SK-N-SH treated with all-trans-retinoic acid at 6 μM for 48 hours (cell line): ENCODE results near the gene ACVR1B.

Experiments used
- ATAC-seq: fragments of 200-7000 bp; cut with Tn5 transposase; 3 replicates; pipeline ENCODE4 v1.9.1; 2020; ENCODE audit warnings: mild to moderate bottlenecking, moderate library complexity
- ARNTL ChIP-seq: fragments of 450-650 bp; formaldehyde crosslinking; IDR thresholded peaks from 2 replicates; pipeline ENCODE4 v1.5.0; 2020; ENCODE audit warnings: low read depth, mild to moderate bottlenecking, moderate library complexity, borderline replicate concordance
- BACH2 ChIP-seq: fragments of 250-450 bp; sonication (Bioruptor Pico); IDR thresholded peaks from 2 replicates; pipeline ENCODE4 v1.9.0; 2021; ENCODE audit warnings: mild to moderate bottlenecking, borderline replicate concordance
- CSDC2 ChIP-seq: fragments of 250-450 bp; sonication (Bioruptor Pico); IDR thresholded peaks from 2 replicates; pipeline ENCODE4 v1.5.0; 2020; ENCODE audit warnings: mild to moderate bottlenecking, moderate library complexity
- ESRRG ChIP-seq: fragments of 250-450 bp; sonication (Bioruptor Pico); IDR thresholded peaks from 2 replicates; pipeline ENCODE4 v1.6.1; 2021; ENCODE audit warnings: mild to moderate bottlenecking
- GLIS3 ChIP-seq: fragments of 250-450 bp; sonication (Bioruptor Pico); IDR thresholded peaks from 2 replicates; pipeline ENCODE4 v1.5.0; 2020; ENCODE audit warnings: mild to moderate bottlenecking, moderate library complexity
- ISL1 ChIP-seq: fragments of 250-450 bp; sonication (Bioruptor Pico); IDR thresholded peaks from 2 replicates; pipeline ENCODE4 v2.1.2; 2022; ENCODE audit warnings: mild to moderate bottlenecking, moderate library complexity
- OSR1 ChIP-seq: fragments of 250-450 bp; sonication (Bioruptor Pico); IDR thresholded peaks from 2 replicates; pipeline ENCODE4 v1.8.0; 2022; ENCODE audit warnings: moderate library complexity, mild to moderate bottlenecking, inconsistent platforms
- PPARA ChIP-seq: fragments of 250-450 bp; sonication (Bioruptor Pico); IDR thresholded peaks from 2 replicates; pipeline ENCODE4 v1.5.0; 2020; ENCODE audit warnings: mild to moderate bottlenecking, borderline replicate concordance
- RARB ChIP-seq: fragments of 250-450 bp; sonication (Bioruptor Pico); IDR thresholded peaks from 2 replicates; pipeline ENCODE4 v1.8.0; 2021; ENCODE audit warnings: mild to moderate bottlenecking, moderate library complexity
- SNAI2 ChIP-seq: fragments of 250-450 bp; sonication (Bioruptor Pico); IDR thresholded peaks from 2 replicates; pipeline ENCODE4 v1.5.0; 2020; ENCODE audit warnings: mild to moderate bottlenecking, moderate library complexity
- TCF4 ChIP-seq: fragments of 250-450 bp; sonication (Bioruptor Pico); IDR thresholded peaks from 2 replicates; pipeline ENCODE4 v1.8.0; 2021; ENCODE audit warnings: mild to moderate bottlenecking, moderate library complexity, borderline replicate concordance
- TOX ChIP-seq: fragments of 250-450 bp; sonication (Bioruptor Pico); IDR thresholded peaks from 2 replicates; pipeline ENCODE4 v1.8.0; 2021; ENCODE audit warnings: mild to moderate bottlenecking, moderate library complexity, borderline replicate concordance
- ZC3H10 ChIP-seq: fragments of 250-450 bp; sonication (Bioruptor Pico); IDR thresholded peaks from 2 replicates; pipeline ENCODE4 v1.5.1; 2021; ENCODE audit warnings: mild to moderate bottlenecking, moderate library complexity
- ZFP3 ChIP-seq: fragments of 250-450 bp; sonication (Bioruptor Pico); IDR thresholded peaks from 2 replicates; pipeline ENCODE4 v1.5.0; 2020; ENCODE audit warnings: mild to moderate bottlenecking, moderate library complexity
- ZFP30 ChIP-seq: fragments of 450-650 bp; formaldehyde crosslinking; IDR thresholded peaks from 2 replicates; pipeline ENCODE4 v1.5.0; 2022; ENCODE audit warnings: mild to moderate bottlenecking, moderate library complexity
- ZNF565 ChIP-seq: fragments of 450-650 bp; formaldehyde crosslinking; conservative IDR thresholded peaks from 2 replicates; pipeline ENCODE4 v1.5.0; 2020; ENCODE audit warnings: low read depth, mild to moderate bottlenecking, moderate library complexity
- ZNF70 ChIP-seq: fragments of 450-650 bp; formaldehyde crosslinking; IDR thresholded peaks from 2 replicates; pipeline ENCODE4 v1.5.0; 2020; ENCODE audit warnings: mild to moderate bottlenecking, moderate library complexity
- ZNF8 ChIP-seq: fragments of 450-650 bp; formaldehyde crosslinking; IDR thresholded peaks from 2 replicates; pipeline ENCODE4 v1.5.0; 2020; ENCODE audit warnings: mild to moderate bottlenecking, moderate library complexity
- TF ChIP-seq, protein P1 (sequence below): fragments of 250-450 bp; sonication (Bioruptor Pico); IDR thresholded peaks from 2 replicates; pipeline ENCODE4 v1.5.1; 2020; ENCODE audit warnings: low read depth, mild to moderate bottlenecking, moderate library complexity
- TF ChIP-seq, protein P2 (sequence below): fragments of 250-450 bp; sonication (Bioruptor Pico); IDR thresholded peaks from 2 replicates; pipeline ENCODE4 v1.5.1; 2021; ENCODE audit warnings: mild to moderate bottlenecking, moderate library complexity
- TF ChIP-seq, protein P3 (sequence below): fragments of 250-450 bp; sonication (Bioruptor Pico); IDR thresholded peaks from 2 replicates; pipeline ENCODE4 v1.8.0; 2021; ENCODE audit warnings: low read depth, mild to moderate bottlenecking, moderate library complexity, borderline replicate concordance
- TF ChIP-seq, protein P4 (sequence below): fragments of 250-450 bp; sonication (Bioruptor Pico); IDR thresholded peaks from 2 replicates; pipeline ENCODE4 v1.8.0; 2020; ENCODE audit warnings: mild to moderate bottlenecking, moderate library complexity, borderline replicate concordance

ACVR1B gene

DNA sequence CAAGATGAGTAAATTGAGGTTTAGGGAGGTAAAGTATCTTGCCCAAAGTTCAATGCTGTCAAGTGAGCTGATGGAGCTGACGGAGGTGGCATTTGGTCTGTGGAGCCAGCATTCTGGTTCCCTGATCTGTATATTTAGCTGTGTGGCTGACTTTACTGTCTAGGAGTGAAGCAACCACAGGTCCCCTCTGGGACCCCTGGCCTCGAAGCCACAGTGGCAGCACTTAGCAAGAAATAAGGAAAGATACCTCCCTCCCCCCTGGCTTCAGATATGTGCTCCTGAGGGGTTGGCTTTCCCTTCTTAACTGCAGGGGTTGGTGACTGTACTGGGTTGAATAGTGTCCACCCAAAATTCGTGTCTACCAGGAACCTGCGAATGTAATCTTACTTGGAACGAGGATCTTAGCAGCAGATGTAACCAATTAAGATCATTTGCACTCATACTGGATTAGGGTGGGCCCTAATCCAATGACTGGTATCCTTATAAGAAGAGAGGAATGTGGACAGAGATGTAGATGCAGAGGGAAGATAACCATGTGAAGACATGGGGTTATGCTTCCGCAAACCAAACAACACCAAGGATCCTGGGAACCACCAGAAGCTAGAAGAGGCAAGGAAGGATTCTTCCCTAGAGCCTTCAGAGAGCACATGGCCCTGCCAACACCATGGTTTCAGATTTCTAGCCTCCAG lies 2.0 kb upstream of the ACVR1B start:
- no peak for ATAC-seq
- TF ChIP-seq ESRRG (no peak), SNAI2 (CRISPR knock-in tag) (no peak), RARB (CRISPR knock-in tag) (no peak), ZNF8 (CRISPR knock-in tag) (no peak), ZNF70 (CRISPR knock-in tag) (no peak), PPARA (CRISPR knock-in tag) (no peak), ZNF565 (CRISPR knock-in tag) (no peak), TCF4 (CRISPR knock-in tag) (no peak), ZFP3 (CRISPR knock-in tag) (no peak), BACH2 (no peak), ISL1 (CRISPR knock-in tag) (no peak)
- TF ChIP-seq, protein P1, sequence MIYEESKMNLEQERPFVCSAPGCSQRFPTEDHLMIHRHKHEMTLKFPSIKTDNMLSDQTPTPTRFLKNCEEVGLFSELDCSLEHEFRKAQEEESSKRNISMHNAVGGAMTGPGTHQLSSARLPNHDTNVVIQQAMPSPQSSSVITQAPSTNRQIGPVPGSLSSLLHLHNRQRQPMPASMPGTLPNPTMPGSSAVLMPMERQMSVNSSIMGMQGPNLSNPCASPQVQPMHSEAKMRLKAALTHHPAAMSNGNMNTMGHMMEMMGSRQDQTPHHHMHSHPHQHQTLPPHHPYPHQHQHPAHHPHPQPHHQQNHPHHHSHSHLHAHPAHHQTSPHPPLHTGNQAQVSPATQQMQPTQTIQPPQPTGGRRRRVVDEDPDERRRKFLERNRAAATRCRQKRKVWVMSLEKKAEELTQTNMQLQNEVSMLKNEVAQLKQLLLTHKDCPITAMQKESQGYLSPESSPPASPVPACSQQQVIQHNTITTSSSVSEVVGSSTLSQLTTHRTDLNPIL (CRISPR knock-in tag): no peak

DNA sequence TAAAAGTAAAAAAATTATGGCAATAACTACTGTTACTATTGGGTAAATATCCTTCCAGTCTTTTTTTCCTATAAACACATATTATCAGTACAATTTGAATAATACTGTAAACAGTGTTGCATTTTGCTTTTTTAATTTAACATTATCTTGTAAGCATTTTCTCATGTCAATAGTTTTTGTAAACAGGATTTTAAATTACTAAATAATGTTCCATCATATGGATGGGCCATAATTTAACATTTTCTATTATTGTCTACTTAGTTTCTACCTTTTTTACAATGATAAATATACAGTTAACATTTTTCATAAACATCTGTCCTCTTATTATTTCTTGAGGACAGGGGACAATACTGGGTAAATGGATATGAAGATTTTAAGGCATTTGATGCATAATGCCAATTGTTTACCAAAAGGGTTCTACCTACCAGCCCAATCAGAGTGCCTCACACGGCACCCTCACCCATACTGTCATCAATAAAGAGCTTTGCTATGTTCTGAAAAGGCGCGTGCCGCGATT lies 759 bp upstream of the ACVR1B start:
- TF ChIP-seq TCF4 (CRISPR knock-in tag): no peak
- no peak for TF ChIP-seq BACH2
- no peak for ATAC-seq

DNA sequence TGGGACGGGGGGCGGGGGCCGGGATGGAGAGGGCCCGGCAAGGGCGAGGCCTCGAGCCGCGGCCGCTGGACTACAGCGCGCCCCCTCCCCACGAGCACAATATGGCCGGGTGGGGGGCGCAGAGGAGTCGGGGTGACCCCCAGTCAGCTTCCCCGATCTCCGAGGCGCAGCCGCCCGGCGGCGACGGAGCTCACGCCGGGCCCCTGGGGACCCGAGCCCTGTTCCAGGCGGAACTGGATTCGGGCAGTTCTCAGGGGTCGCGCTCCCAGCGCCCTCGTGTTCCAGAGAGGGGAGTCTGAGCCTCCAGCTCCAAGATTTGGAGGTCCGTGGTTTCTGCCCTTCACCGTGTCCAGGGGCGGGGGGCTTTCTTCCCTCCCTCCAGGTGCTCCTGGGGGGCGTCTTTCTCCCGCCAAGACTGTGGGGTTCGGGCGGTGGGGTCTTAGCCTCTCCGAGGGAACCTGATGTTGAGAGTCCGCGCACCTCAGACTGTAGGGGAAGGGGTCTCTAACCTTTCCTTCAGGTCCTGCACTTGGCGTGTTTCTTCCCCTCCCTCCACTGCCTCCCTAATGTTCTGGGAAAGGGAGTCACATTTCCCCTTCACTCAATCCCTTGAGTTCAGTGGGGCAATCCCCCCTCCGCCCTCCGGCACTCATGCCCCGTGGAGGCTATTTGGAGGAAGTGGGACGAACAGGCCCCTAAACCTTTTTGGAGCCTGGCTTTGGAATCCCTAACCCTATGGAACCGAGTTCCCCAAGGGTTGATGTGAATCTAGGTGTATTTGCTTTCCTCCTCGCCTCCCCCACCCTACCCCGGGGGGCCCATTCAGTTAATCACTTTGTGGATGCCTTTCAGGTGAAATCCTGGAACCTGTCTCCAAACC lies 584 bp downstream of the ACVR1B start:
- TF ChIP-seq GLIS3 (CRISPR knock-in tag): no peak
- TF ChIP-seq ZC3H10 (CRISPR knock-in tag): no peak
- TF ChIP-seq ESRRG: no peak
- no peak for TF ChIP-seq OSR1 (CRISPR knock-in tag)
- TF ChIP-seq ZNF8 (CRISPR knock-in tag): no peak
- TF ChIP-seq, protein P2, sequence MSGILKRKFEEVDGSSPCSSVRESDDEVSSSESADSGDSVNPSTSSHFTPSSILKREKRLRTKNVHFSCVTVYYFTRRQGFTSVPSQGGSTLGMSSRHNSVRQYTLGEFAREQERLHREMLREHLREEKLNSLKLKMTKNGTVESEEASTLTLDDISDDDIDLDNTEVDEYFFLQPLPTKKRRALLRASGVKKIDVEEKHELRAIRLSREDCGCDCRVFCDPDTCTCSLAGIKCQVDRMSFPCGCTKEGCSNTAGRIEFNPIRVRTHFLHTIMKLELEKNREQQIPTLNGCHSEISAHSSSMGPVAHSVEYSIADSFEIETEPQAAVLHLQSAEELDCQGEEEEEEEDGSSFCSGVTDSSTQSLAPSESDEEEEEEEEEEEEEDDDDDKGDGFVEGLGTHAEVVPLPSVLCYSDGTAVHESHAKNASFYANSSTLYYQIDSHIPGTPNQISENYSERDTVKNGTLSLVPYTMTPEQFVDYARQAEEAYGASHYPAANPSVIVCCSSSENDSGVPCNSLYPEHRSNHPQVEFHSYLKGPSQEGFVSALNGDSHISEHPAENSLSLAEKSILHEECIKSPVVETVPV (CRISPR knock-in tag): no peak
- no peak for TF ChIP-seq ZFP30 (CRISPR knock-in tag)
- peak; percentile 24 for ATAC-seq

DNA sequence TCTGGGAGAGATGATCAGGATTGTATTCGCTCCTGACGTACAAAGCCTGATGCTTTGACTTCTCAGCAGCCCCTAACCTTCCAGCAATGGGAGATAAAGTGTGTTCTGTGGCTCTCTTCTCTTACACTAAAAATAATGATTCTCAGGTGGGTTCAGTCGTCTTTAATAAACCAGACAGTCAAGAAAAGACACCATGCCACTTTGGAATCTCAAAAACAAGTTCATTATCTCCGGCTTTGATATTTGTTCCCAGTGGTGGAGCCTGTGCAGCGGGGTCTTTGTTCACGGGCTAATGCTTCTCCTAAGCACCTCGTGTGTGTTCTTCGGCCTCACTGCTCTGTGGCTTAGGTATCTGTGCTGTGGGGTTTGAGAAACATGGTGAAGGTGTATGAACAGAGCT lies 1.6 kb downstream of the ACVR1B start:
- no peak for ATAC-seq
- TF ChIP-seq, protein P2 (CRISPR knock-in tag): no peak
- TF ChIP-seq ZFP3 (CRISPR knock-in tag) (no peak), OSR1 (CRISPR knock-in tag) (no peak), ZFP30 (CRISPR knock-in tag) (no peak), ISL1 (CRISPR knock-in tag) (no peak), CSDC2 (CRISPR knock-in tag) (no peak), TCF4 (CRISPR knock-in tag) (no peak)

DNA sequence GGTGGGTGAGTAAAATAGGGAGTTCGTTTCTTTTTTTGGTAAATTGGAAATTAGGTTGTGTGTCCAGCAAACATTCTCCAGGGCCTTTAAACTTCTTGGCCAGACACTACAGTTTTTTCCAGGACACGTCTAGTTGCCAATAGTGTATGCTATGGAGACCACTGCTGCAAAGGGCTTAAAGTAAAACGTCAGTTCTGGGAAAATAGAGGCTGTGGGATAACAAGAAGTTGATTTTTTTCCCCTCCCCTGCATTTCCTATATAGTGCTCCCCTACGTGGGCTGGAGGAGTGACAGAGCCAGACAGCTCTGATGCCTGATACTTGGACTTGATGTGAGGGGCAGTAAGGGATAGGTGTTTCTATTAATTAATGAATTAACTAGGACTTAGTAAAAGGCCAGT lies 2.4 kb downstream of the ACVR1B start:
- TF ChIP-seq TCF4 (CRISPR knock-in tag): no peak
- TF ChIP-seq ZC3H10 (CRISPR knock-in tag): no peak
- TF ChIP-seq ZNF8 (CRISPR knock-in tag): no peak
- TF ChIP-seq ZFP30 (CRISPR knock-in tag): no peak
- no peak for TF ChIP-seq ZNF70 (CRISPR knock-in tag)
- no peak for TF ChIP-seq PPARA (CRISPR knock-in tag)
- TF ChIP-seq ZFP3 (CRISPR knock-in tag): no peak
- no peak for TF ChIP-seq ZNF565 (CRISPR knock-in tag)
- TF ChIP-seq RARB (CRISPR knock-in tag): no peak
- TF ChIP-seq, protein P3, sequence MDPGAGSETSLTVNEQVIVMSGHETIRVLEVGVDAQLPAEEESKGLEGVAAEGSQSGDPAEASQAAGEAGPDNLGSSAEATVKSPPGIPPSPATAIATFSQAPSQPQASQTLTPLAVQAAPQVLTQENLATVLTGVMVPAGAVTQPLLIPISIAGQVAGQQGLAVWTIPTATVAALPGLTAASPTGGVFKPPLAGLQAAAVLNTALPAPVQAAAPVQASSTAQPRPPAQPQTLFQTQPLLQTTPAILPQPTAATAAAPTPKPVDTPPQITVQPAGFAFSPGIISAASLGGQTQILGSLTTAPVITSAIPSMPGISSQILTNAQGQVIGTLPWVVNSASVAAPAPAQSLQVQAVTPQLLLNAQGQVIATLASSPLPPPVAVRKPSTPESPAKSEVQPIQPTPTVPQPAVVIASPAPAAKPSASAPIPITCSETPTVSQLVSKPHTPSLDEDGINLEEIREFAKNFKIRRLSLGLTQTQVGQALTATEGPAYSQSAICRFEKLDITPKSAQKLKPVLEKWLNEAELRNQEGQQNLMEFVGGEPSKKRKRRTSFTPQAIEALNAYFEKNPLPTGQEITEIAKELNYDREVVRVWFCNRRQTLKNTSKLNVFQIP (CRISPR knock-in tag): no peak
- TF ChIP-seq GLIS3 (CRISPR knock-in tag): no peak
- no peak for TF ChIP-seq TOX (CRISPR knock-in tag)
- TF ChIP-seq ESRRG: no peak
- TF ChIP-seq, protein P1 (CRISPR knock-in tag): no peak
- TF ChIP-seq ARNTL: no peak
- TF ChIP-seq OSR1 (CRISPR knock-in tag): no peak
- TF ChIP-seq, protein P4, sequence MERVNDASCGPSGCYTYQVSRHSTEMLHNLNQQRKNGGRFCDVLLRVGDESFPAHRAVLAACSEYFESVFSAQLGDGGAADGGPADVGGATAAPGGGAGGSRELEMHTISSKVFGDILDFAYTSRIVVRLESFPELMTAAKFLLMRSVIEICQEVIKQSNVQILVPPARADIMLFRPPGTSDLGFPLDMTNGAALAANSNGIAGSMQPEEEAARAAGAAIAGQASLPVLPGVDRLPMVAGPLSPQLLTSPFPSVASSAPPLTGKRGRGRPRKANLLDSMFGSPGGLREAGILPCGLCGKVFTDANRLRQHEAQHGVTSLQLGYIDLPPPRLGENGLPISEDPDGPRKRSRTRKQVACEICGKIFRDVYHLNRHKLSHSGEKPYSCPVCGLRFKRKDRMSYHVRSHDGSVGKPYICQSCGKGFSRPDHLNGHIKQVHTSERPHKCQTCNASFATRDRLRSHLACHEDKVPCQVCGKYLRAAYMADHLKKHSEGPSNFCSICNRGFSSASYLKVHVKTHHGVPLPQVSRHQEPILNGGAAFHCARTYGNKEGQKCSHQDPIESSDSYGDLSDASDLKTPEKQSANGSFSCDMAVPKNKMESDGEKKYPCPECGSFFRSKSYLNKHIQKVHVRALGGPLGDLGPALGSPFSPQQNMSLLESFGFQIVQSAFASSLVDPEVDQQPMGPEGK (CRISPR knock-in tag): no peak
- no peak for ATAC-seq
